8988T (cell line): Measurements from ENCODE around the gene ZMYND8.
"Not testable (repeated sequence)": the region's sequence is repeated elsewhere in the genome, so short reads cannot be mapped to it uniquely, and the experiment has no call there.

Experiments used
- DNase-seq: peaks from one replicate; pipeline ENCODE4 v3.0.0; 2011

ZMYND8 gene

GRCh38 chr20:47201074-47201730 lies 155.3 kb downstream of the ZMYND8 start:
- DNase-seq = no peak

GRCh38 chr20:47198996-47199552 lies 157.4 kb downstream of the ZMYND8 start:
- DNase-seq = no peak

- DNase-seq = no peak
Measured at GRCh38 chr20:47198254-47198671, 158.2 kb downstream of the ZMYND8 start.

- DNase-seq = peak; percentile 76
Measured at GRCh38 chr20:47196091-47197081, 160.1 kb downstream of the ZMYND8 start.

GRCh38 chr20:47195573-47195972 lies 160.9 kb downstream of the ZMYND8 start:
- DNase-seq = no peak

- DNase-seq = no peak
Measured at GRCh38 chr20:47191956-47192355, 164.5 kb downstream of the ZMYND8 start.

GRCh38 chr20:47191074-47191673 lies 165.3 kb downstream of the ZMYND8 start:
- DNase-seq = no peak

GRCh38 chr20:47189060-47189459 lies 167.4 kb downstream of the ZMYND8 start:
- no peak for DNase-seq

- DNase-seq = no peak
Measured at GRCh38 chr20:47188540-47188939, 168.0 kb downstream of the ZMYND8 start.

- DNase-seq = no peak
Measured at GRCh38 chr20:47187450-47188195, 168.9 kb downstream of the ZMYND8 start.

GRCh38 chr20:47183367-47183766 lies 173.1 kb downstream of the ZMYND8 start:
- DNase-seq = no peak

GRCh38 chr20:47181056-47181862 lies 175.2 kb downstream of the ZMYND8 start:
- DNase-seq = peak; percentile 54

- DNase-seq = no peak
Measured at GRCh38 chr20:47179267-47179666, 177.2 kb downstream of the ZMYND8 start.

- no peak for DNase-seq
Measured at GRCh38 chr20:47178851-47179250, 177.6 kb downstream of the ZMYND8 start.

- DNase-seq = no peak
Measured at GRCh38 chr20:47178277-47178676, 178.2 kb downstream of the ZMYND8 start.

- DNase-seq = not testable (repeated sequence)
Measured at GRCh38 chr20:47176217-47176616, 180.3 kb downstream of the ZMYND8 start.

GRCh38 chr20:47175493-47175892 lies 181.0 kb downstream of the ZMYND8 start:
- DNase-seq = no peak

GRCh38 chr20:47174456-47175243 lies 181.8 kb downstream of the ZMYND8 start:
- no peak for DNase-seq

- DNase-seq = no peak
Measured at GRCh38 chr20:47173596-47174216, 182.8 kb downstream of the ZMYND8 start.

GRCh38 chr20:47172579-47172978 lies 183.9 kb downstream of the ZMYND8 start:
- no peak for DNase-seq
